Kidney (tissue), 14 donors: ENCODE measurements around the gene ARSI. TPM values are rescaled to one million over a fixed set of nuclear protein-coding genes. Genes with fewer than 3 reads are reported as not detected.

Experiments
- DNase-seq, 5 donors: peaks; one replicate each; pipeline ENCODE4 v3.0.0-alpha.2; 2013 to 2020
- FAIRE-seq: peaks from 2 replicates; lab custom pipeline; 2012; peaks lifted over from hg19 to GRCh38; lab: Jason Lieb, UNC
- H3K27ac ChIP-seq, 2 donors: one replicate each; pipeline ENCODE4 v1.7.0; 2013; ENCODE audit warnings: low read depth in 2 of 2, low read length in 2 of 2, inconsistent platforms in 1 of 2
- H3K27me3 ChIP-seq: one replicate; pipeline ENCODE4 v1.7.1; 2013; ENCODE audit warnings: low read length, inconsistent platforms; ENCODE audit not compliant: control insufficient read depth, insufficient read depth
- H3K36me3 ChIP-seq, 3 donors: one replicate each; pipeline versions ENCODE4 v1.7.0 to v1.7.1; 2013; ENCODE audit warnings: low read length in 3 of 3, control low read depth in 1 of 3, inconsistent platforms in 1 of 3; ENCODE audit not compliant: insufficient read depth in 3 of 3, control insufficient read depth in 2 of 3
- H3K4me1 ChIP-seq, 3 donors: one replicate each; pipeline versions ENCODE4 v1.7.0 to v1.7.1; 2013; ENCODE audit warnings: low read length in 3 of 3, inconsistent platforms in 1 of 3, low read depth in 1 of 3; ENCODE audit not compliant: control insufficient read depth in 2 of 3, insufficient read depth in 2 of 3
- H3K4me3 ChIP-seq, 3 donors: one replicate each; pipeline versions ENCODE4 v1.7.0 to v1.8.1; 2013; ENCODE audit warnings: low read length in 3 of 3, control low read depth in 1 of 3, inconsistent platforms in 1 of 3
- H3K9ac ChIP-seq, 3 donors: one replicate each; pipeline versions ENCODE4 v1.7.0 to v1.7.1; 2013; ENCODE audit warnings: low read length in 3 of 3, control low read depth in 1 of 3, inconsistent platforms in 1 of 3
- H3K9me3 ChIP-seq, 3 donors: one replicate each; pipeline versions ENCODE4 v1.7.0 to v1.7.1; 2013; ENCODE audit warnings: low read length in 3 of 3, control low read depth in 1 of 3, inconsistent platforms in 1 of 3; ENCODE audit not compliant: control insufficient read depth in 2 of 3, insufficient read depth in 1 of 3
- CTCF ChIP-seq: IDR thresholded peaks from 3 replicates; pipeline ENCODE4 v1.5.1; 2012; ENCODE audit warnings: mild to moderate bottlenecking, moderate library complexity, borderline replicate concordance; ENCODE audit not compliant: insufficient read depth; ENCODE audit errors: extremely low read depth
- intact Hi-C: fragments of 100-400 bp; cut with DNase I; formaldehyde crosslinking; loops from one replicate; pipeline ENCODE4 v1.11.1; 2022
- polyA plus RNA-seq: library from polyadenylated mRNA; stranded (reverse); fragments of 350-450 nt; fragmentation: Illumina TruSeq; extraction: RNeasy Lipid Tissue Mini Kit (QIAGEN cat#74804); gene quantifications from one replicate; pipeline ENCODE4 v1.2.3, GENCODE V29; 2014; ENCODE audit warnings: low read depth, low replicate concordance; ENCODE audit not compliant: insufficient read depth
- total RNA-seq: library from RNA; stranded (reverse); fragmentation: NEBNext Ultra II Directional; extraction: Animal tissue kit (Norgen Biotek cat#: 25700); gene quantifications from one replicate; pipeline ENCODE4 v1.2.1, GENCODE V29; 2021
- donor health status: control.
- donor health status: control.
- donor health status: control.
- donor health status: control.
- donor health status: control.
- donor health status: DM: yes; HTN: yes; CAD: no.
- donor health status: Normal renal cell carcinoma (clear cell type).

The ARSI gene
- total and polyA plus RNA-seq, 2 donors from 2014 or later = 0.57 to 1.1 TPM

GRCh38 chr5:150329038-150329437 is 26.3 kb upstream of the ARSI start:
- H3K27ac ChIP-seq = no peak overlapping the region
- no peaks in the 10 kb centered on the region for H3K9me3 ChIP-seq
- H3K9ac ChIP-seq = no peak overlapping the region
- H3K4me3 ChIP-seq = no peak overlapping the region
- no peak for TF ChIP-seq CTCF
- no peaks in the 10 kb centered on the region for H3K27me3 ChIP-seq
- no peak for FAIRE-seq
- DNase-seq = no peak
- H3K4me1 ChIP-seq = no peaks in the 10 kb centered on the region
- H3K36me3 ChIP-seq = no peaks in the 10 kb centered on the region
- intact Hi-C loops = no loop called here

- no peak overlapping the region for H3K27ac ChIP-seq
- no peak for TF ChIP-seq CTCF
- no peak overlapping the region for H3K9ac ChIP-seq
- no peaks in the 10 kb centered on the region for H3K27me3 ChIP-seq
- FAIRE-seq = no peak
- no peaks in the 10 kb centered on the region for H3K9me3 ChIP-seq
- H3K4me1 ChIP-seq = no peaks in the 10 kb centered on the region
- DNase-seq = no peak
- intact Hi-C loops = no loop called here
- no peak overlapping the region for H3K4me3 ChIP-seq
- H3K36me3 ChIP-seq = no peaks in the 10 kb centered on the region
Measured at GRCh38 chr5:150328515-150328914, 25.8 kb upstream of the ARSI start.

GRCh38 chr5:150327139-150327538 is 24.4 kb upstream of the ARSI start:
- Histone ChIP-seq H3K4me1 (no peaks in the 10 kb centered on the region), H3K27ac (no peak overlapping the region), H3K27me3 (no peaks in the 10 kb centered on the region), H3K9ac (no peak overlapping the region), H3K4me3 (no peak overlapping the region), H3K9me3 (no peaks in the 10 kb centered on the region), H3K36me3 (no peaks in the 10 kb centered on the region)
- TF ChIP-seq CTCF = no peak
- DNase-seq = no peak
- FAIRE-seq = no peak
- intact Hi-C loops = no loop called here

GRCh38 chr5:150326707-150327106 is 24.0 kb upstream of the ARSI start:
- Histone ChIP-seq H3K36me3 (no peaks in the 10 kb centered on the region), H3K9ac (no peak overlapping the region), H3K27me3 (no peaks in the 10 kb centered on the region), H3K4me3 (no peak overlapping the region), H3K27ac (no peak overlapping the region), H3K9me3 (no peaks in the 10 kb centered on the region), H3K4me1 (no peaks in the 10 kb centered on the region)
- intact Hi-C loops = no loop called here
- no peak for TF ChIP-seq CTCF
- DNase-seq (peak in 2 of 5 donors; percentile 38 to 57), FAIRE-seq (no peak)
